HK-2 (cell line): ENCODE results near the gene IQCE.

Experiments
- DNase-seq: peaks from one replicate; pipeline ENCODE4 v3.0.0-alpha.2; 2018; ENCODE audit not compliant: unreplicated experiment

IQCE gene

DNA sequence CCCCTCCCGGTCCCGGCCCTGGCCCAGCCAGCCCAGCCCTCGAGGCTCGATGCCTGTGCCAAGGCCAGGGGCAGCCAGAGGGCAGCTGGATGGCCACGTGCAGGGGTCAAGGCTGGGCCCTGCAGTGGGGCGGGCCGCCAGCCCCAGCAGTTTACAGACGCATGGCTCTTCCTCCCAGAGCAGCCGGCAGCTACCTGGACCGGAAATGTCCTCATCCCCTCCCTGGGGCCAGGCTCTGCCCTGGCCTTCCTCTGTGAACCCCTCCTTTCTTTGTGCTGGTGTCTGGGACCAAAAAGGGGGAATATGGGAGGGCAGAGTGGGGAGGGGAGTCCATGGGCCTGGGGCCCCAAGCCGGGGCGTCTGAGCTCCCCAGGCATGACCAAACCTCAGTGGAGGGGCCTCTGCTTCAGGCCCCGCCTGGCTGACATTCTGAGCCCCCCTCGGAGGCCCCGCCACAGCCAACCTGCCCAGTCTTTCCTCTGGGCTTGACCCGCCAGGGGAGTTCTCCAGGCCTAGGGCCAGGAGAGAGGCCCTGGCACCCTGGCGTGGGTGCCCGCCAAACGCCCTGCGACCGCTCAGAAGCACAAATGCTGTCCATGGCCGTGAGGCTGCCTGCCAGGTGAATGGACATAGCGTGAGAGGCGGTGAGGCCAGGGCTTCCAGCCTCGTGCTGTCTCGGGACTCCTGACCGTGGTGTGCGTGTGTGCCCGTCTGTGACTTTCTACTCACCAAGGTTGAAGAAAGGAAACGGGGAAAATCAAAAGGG lies 104.5 kb downstream of the IQCE start:
- no peak for DNase-seq

DNA sequence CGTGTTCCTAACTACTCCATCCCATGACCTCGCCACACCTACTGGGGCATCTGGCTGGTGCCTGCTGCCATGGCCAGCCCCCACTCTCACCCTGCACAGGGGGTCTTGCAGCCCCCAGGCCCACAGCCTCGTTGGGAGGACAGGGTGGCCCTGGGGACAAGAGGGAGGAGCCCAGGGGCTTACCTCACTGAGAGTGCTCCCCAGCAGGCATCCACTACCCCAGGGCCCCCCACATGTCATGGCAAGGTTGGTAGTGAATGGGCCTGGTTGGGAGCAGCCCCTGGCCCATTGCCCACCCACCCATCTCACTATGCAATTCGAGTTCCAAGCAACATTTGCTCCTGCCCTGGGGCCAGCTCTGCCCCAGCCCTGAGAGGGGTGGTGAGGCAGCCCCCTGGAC lies 105.2 kb downstream of the IQCE start:
- no peak for DNase-seq
